Amniotic stem cell (primary cell): ENCODE results near the gene UGT1A9.

ENCODE experiments used
- DNase-seq: peaks from one replicate; lab custom pipeline; 2025; lab: John Stamatoyannopoulos, UW

The UGT1A9 gene

DNA sequence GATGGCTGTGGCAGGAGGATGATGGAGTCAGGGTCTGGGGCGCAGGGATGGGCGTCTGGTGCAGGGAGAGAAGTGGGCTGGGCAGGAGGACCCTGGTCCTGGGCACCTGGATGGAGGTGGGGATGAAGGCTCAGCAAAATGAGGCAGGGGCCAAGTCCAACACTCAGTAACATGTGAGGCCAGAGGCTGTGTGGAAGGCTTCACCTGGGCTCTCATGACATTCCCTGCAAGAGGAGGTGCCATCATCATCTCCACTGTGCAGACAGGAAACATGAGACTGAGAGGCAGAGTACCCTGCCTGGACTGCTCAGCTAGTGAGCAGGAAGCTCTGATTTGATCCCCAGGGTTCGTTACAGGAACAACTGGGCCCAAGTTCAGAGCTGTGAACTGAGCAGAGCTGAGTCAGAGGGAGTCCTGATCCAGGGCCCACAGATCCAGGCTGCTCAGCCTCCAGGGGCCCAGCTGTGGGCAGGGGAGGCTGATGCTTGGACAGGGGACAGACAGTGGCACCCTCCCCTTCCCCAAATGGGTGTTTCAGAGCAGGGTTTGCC is 145.7 kb downstream of the UGT1A9 start:
- no peak for DNase-seq

DNA sequence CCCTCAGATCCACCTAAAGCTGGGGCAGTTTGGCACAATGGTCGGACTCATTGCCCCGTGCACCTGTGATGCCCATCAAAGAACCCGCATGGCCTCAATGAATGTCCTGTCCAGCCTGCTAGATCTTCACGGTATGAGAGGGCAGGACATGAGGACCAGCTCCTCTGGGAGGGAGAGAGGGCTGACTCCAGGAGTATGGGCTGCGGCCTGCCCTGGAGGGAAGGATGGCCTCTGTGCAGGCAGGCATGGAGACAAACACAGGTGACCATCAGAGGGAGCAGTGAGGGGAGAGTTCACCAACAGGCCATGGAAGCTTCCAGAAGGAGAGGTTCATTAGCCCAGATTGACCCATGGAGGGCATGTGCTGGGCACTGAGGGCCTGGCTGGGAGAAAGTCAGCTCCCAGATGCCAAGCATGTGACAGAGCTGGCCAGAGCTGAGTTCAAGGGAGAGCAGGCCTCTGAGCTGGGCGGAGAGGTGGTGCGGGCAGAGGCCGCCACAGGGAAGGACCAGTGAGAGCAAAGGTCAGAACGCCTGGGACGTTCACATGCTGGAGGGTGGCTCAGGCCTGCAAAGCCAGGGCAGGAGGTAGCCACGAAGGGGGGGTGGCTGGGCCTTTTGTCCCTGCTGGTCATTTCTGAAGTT is 146.4 kb downstream of the UGT1A9 start:
- no peak for DNase-seq

DNA sequence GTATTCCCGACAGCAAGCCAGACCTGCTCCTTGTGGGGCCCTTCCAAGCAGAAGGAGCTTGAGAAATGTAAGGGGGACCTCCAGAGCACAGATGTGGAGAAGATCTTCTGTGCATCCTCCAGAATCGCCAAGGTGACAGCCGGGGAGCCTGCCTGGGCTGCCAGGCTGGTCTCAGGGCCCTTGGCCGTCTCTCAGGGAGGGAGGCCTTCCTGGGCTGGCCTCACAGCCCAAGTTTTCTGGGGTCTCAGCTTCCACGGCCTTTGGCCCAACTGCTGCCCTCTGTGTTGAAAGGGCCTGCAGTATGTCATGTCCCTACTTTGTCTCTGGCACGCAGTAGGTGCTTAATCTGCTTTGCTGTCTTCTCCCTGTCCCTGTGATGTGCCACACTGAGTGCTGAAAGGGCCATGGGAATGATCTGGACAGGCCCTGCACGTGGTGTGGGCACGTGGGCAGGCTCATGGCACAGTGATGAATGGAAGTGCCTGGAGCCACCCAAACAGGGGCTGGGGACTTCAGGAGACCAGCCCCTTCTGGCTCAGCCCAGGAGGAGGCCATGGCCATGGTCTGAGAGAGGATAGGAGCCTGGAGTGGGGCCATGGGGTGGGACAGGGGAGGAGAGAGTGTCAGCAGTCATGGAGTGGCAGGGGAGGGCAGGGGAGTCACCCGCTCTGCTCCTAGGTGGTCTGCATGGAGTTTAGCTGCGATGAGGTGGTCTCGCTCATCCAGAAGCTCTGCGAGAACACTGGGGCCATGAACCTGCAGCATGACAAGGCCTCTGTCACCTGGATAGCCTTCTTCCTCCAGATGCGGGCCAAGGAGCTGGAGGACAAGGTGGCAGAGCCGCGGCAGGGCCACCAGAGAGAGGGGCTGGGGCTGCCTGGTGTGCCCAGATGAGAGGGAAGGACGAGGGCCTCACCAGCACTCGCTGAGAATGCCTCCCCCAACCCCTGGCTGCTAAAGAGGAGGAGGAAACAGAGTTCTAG is 147.2 kb downstream of the UGT1A9 start:
- no peak for DNase-seq

DNA sequence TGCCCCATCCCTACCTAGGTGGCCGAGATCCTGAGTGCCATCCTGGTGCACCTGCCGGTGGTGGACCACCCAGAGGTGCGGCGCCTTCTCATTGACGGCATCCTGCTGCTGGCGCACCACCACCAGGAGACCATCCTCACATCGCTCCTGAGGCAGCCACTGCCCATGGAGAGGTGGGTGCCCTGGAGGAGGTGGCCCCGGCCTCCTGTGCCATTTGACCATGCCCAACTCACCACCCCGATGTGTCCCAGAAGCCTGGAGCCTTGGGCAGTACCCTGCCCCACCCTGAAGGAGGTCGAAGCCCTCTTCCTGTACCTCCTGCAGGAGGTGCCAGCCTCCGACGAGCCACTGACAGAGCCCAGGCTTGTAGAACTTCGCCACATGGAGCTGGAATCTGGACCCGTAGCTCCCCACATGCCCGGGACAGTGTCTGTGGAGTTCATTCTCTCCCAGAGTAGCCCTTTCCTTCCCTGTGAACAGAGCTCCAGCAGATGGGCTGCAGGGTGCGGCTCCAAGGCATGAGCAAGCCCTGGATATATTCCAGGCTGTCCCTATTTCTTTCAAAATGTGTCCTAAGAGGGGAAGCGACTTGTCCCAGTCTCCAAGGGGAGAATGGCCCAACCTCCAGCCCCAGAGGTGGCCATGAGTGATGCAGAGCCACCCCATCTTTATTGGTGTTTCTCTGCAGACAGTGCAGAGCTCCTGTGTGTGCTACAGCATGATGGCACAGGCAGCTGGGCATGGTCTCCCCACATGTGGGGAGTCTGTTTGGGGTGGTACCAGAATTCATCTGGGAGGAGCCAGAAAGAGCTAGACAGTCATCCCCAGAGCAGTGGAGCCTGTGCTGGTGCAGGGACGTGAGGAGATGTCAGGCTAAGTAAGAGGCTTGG is 148.4 kb downstream of the UGT1A9 start:
- DNase-seq, result no peak

DNA sequence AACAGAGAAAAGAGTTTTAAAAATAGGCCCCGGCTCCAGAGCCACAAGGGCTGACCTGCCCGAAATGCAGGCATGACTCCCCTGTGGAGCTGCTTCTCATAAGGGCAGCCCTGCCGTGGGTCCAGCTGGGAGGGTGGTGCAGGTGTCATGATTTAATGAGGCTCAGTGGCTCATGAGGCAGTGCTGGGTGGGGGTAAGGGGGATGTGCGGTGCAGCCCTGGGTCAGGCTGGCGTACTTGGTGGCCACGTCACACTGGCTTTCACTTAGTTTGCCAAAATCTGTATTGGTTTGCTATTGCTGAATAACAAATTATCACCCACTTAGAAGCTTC is 149.0 kb downstream of the UGT1A9 start:
- no peak for DNase-seq

DNA sequence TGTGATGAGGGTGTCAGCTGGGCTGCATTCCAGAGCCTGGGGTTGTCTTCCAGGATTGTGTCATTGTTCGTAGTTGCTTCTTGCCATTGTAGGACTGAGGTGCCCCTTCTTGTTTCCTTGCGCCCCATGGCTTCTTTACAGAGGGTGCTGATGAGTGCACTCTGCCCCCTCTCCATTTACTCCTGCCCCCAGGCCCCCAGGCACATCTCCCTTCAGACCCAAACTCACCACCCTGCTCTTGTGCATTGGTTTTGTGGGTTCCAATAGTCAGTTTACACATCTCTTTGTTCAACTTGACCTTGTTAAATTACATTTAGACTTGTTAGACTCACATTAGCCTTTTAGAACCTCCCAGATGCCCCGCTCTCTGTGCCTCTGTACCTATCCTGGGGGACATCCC is 149.5 kb downstream of the UGT1A9 start:
- no peak for DNase-seq

DNA sequence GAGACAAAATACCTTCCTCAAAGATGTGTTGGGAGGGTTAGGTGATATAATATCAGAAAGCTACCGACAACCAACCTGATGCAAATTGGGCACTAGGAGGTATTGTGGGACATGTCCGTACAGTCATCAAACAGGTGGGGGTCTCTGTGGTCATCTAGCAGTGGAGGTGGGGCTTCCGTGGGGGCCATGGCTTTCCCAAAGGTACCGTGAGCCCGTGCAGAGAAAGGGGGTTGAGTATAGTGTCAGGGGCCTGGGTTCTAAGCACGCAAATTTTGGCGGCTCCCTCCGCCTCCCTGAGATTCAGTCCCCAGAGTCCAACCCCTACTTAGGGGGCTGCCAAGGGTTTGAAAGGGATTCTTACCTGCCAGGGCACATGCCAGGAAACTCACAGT is 150.0 kb downstream of the UGT1A9 start:
- no peak for DNase-seq

DNA sequence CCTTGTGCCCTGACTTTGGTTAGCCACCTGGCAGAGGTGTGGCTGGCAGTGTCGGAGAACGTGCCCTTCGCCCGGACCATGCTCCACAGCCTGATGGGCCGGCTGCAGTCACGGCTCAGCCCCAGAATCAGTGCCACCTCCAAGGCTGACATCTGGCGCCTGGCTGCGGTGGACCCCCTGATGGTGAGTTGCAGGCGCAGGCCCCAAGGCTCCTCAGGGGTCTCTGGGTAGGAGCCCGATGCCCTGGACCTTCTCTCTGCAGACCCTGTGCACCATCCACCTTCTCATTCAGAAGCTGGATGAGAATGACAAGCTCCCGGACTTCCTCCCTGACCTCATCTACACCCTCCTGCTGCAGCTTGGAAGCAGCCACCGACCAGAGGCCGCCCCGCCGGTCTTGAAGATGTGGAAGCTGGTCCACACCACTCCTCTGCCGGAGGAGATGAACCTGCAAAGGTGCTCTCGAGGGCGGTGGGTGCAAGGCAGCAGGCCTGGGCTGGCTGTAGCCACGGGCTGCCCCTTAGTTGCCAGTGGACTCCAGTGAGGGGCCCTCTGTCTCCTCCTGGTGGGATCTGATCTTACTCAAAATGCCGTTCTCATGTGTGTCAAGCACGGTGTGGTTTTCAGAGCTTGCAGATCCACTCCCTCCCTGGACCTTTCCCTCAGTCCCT is 150.5 kb downstream of the UGT1A9 start:
- DNase-seq, result no peak
